ENCODE data around the gene ANXA5. TPM values are rescaled to one million over a fixed set of nuclear protein-coding genes. Genes with fewer than 3 reads are reported as not detected.

The ANXA5 gene
- total and polyA plus RNA-seq, 2 donors (not counting 1 experiment from before 2014, with no cell fraction given) = 42.4 to 67.8 TPM

DNA sequence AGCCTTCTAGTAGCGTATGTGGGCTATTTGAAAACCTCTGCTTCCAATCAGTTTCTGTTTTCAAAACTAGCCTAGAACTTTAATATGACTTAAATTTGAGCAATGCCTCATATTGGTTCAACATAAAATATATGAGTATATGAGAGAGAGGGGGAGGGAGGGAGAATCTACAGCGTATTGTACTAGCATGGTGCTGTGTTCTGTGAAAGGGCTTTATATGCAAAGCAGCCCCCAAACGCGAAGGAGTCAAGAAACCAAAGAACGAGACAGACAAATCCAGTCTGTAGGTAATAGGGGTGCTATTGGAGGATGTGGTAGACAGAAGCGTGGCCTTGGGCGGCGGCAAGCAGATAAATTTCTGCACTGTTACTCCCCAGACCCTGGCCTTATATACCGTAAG, 784 bp upstream of the ANXA5 start:
- H3K27ac Mint-ChIP-seq = peak overlapping the region; percentile 90

DNA sequence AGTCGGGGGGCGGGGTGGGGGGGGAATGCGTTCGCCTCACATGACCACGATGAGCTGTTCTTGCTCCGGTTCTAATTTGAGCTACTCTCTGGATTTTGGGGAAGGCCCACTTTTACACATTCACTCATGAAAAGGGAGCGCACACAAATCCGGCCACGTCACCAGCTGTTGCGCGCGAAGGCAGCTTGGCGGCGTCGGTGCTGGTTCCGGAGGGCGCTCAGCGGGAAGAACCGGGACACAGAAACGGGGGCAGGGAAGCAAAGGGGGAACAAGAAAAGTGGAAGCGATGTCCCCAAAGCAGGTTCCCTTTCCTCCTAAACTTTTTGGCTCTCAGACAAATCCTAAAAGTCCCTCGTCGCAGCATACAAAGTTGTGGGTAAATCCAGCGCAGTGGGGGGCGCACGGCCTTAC, 605 bp downstream of the ANXA5 start:
- TF ChIP-seq, protein P1, sequence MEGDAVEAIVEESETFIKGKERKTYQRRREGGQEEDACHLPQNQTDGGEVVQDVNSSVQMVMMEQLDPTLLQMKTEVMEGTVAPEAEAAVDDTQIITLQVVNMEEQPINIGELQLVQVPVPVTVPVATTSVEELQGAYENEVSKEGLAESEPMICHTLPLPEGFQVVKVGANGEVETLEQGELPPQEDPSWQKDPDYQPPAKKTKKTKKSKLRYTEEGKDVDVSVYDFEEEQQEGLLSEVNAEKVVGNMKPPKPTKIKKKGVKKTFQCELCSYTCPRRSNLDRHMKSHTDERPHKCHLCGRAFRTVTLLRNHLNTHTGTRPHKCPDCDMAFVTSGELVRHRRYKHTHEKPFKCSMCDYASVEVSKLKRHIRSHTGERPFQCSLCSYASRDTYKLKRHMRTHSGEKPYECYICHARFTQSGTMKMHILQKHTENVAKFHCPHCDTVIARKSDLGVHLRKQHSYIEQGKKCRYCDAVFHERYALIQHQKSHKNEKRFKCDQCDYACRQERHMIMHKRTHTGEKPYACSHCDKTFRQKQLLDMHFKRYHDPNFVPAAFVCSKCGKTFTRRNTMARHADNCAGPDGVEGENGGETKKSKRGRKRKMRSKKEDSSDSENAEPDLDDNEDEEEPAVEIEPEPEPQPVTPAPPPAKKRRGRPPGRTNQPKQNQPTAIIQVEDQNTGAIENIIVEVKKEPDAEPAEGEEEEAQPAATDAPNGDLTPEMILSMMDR (IDR thresholded peaks at IDR 0.05) = no peak
- no peak for TF ChIP-seq EZH2 (IDR thresholded peaks at IDR 0.05; ENCODE audit: borderline replicate concordance, insufficient read depth, low read depth, low read length, poor library complexity, severe bottlenecking)
- Histone ChIP-seq H3K36me3 (replicated peaks in 1 of 2; ENCODE audit: control extremely low read depth in 1 of 2, control insufficient read depth in 1 of 2, extremely low read depth in 1 of 2, insufficient read depth in 2 of 2, low read length in 1 of 2) (no peaks in the 10 kb centered on the region), H3K27ac (ENCODE audit: low read length in 2 of 2) (peak overlapping the region; percentile 18 to 69), H3K4me2 (replicated peaks; ENCODE audit: low read depth, low read length, poor library complexity, severe bottlenecking) (peak overlapping the region; percentile 89), H4K20me1 (ENCODE audit: control insufficient read depth, insufficient read depth, low read length, poor library complexity, severe bottlenecking) (peaks cover 9% of the 10 kb centered on the region), H3K4me3 (ENCODE audit: control extremely low read depth in 1 of 5, extremely low read depth in 1 of 5, insufficient read depth in 1 of 5, low read depth in 2 of 5, low read length in 4 of 5) (peak overlapping the region; percentile 73 to 85 (median 79)), H3K79me2 (ENCODE audit: control insufficient read depth, insufficient read depth, low read length) (peaks cover 14% of the 10 kb centered on the region), H3K9ac (ENCODE audit: low read length) (peak overlapping the region; percentile 84), H3K9me3 (ENCODE audit: control extremely low read depth in 1 of 3, control insufficient read depth in 2 of 3, insufficient read depth in 1 of 3, low read length in 2 of 3) (no peaks in the 10 kb centered on the region), H2AFZ (ENCODE audit: insufficient read depth, low read depth, low read length, poor library complexity, severe bottlenecking) (peak overlapping the region; percentile 92), H3K4me1 (ENCODE audit: control insufficient read depth in 2 of 2, insufficient read depth in 2 of 2, low read length in 2 of 2) (peaks cover 13 to 14% of the 10 kb centered on the region in 2 donors), H3K27me3 (replicated peaks in 1 of 4; ENCODE audit: control extremely low read depth in 1 of 4, control insufficient read depth in 3 of 4, insufficient read depth in 4 of 4, low read length in 3 of 4) (peaks cover 0 to 9% (median 0%) of the 10 kb centered on the region in 4 experiments)
- peak overlapping the region; percentile 99 for H3K4me3 Mint-ChIP-seq
- intact Hi-C loops (cut with micrococcal nuclease) = loop anchor here (1.0 to 2.0 kb wide), 2 partner anchors 31 to 174 kb away; partner anchors contain the start of gene BBS7
- DNase-seq (peak; percentile 73), ATAC-seq (ENCODE audit: low read depth) (peak; percentile 22)
- H3K9me3 Mint-ChIP-seq (ENCODE audit: insufficient read depth) = no peaks in the 10 kb centered on the region
- WGBS (ENCODE audit: insufficient coverage) = 0% methylated on average over 22 of the region's 26 CpGs
- POLR2A ChIA-PET = no interaction called here
- CTCF ChIA-PET = no interaction called here
- peaks cover 5% of the 10 kb centered on the region for H3K27me3 Mint-ChIP-seq
- H3K4me1 Mint-ChIP-seq = peaks cover 36% of the 10 kb centered on the region
- H3K27ac Mint-ChIP-seq = peak overlapping the region; percentile 98

More for the DNA sequence above, 784 bp upstream of the ANXA5 start:
- Histone ChIP-seq H3K27me3 (replicated peaks in 1 of 4; ENCODE audit: control extremely low read depth in 1 of 4, control insufficient read depth in 3 of 4, insufficient read depth in 4 of 4, low read length in 3 of 4) (peaks cover 0 to 12% (median 0%) of the 10 kb centered on the region in 4 experiments), H3K9ac (ENCODE audit: low read length) (peak overlapping the region; percentile 84), H4K20me1 (ENCODE audit: control insufficient read depth, insufficient read depth, low read length, poor library complexity, severe bottlenecking) (peaks cover 4% of the 10 kb centered on the region), H3K27ac (ENCODE audit: low read length in 2 of 2) (no peak overlapping the region), H3K36me3 (replicated peaks in 1 of 2; ENCODE audit: control extremely low read depth in 1 of 2, control insufficient read depth in 1 of 2, extremely low read depth in 1 of 2, insufficient read depth in 2 of 2, low read length in 1 of 2) (no peaks in the 10 kb centered on the region), H3K9me3 (ENCODE audit: control extremely low read depth in 1 of 3, control insufficient read depth in 2 of 3, insufficient read depth in 1 of 3, low read length in 2 of 3) (no peaks in the 10 kb centered on the region), H3K79me2 (ENCODE audit: control insufficient read depth, insufficient read depth, low read length) (peaks cover 14% of the 10 kb centered on the region), H3K4me3 (ENCODE audit: control extremely low read depth in 1 of 5, extremely low read depth in 1 of 5, insufficient read depth in 1 of 5, low read depth in 2 of 5, low read length in 4 of 5) (peak overlapping the region; percentile 73 to 85 (median 79)), H3K4me1 (ENCODE audit: control insufficient read depth in 2 of 2, insufficient read depth in 2 of 2, low read length in 2 of 2) (peaks cover 13 to 14% of the 10 kb centered on the region in 2 donors), H2AFZ (ENCODE audit: insufficient read depth, low read depth, low read length, poor library complexity, severe bottlenecking) (peak overlapping the region; percentile 92), H3K4me2 (replicated peaks; ENCODE audit: low read depth, low read length, poor library complexity, severe bottlenecking) (peak overlapping the region; percentile 89)
- Mint-ChIP-seq H3K4me1 (peaks cover 32% of the 10 kb centered on the region), H3K4me3 (peak overlapping the region; percentile 93), H3K9me3 (ENCODE audit: insufficient read depth) (no peaks in the 10 kb centered on the region), H3K27me3 (peaks cover 12% of the 10 kb centered on the region)
- ChIA-PET CTCF (interaction anchor here (1.0 kb wide), 1 partner anchor 28 kb away, joined by 5 read pairs; no protein-coding TSS in a partner anchor), POLR2A (no interaction called here)
- WGBS (ENCODE audit: insufficient coverage) = 6% methylated on average over 3 of the region's 9 CpGs
- no peak for DNase-seq
- ATAC-seq (ENCODE audit: low read depth) = no peak
- TF ChIP-seq, protein P1 (IDR thresholded peaks at IDR 0.05) = no peak
- no peak for TF ChIP-seq EZH2 (IDR thresholded peaks at IDR 0.05; ENCODE audit: borderline replicate concordance, insufficient read depth, low read depth, low read length, poor library complexity, severe bottlenecking)
- intact Hi-C loops (cut with micrococcal nuclease) = loop anchor here (1.0 to 2.0 kb wide), 3 partner anchors 29 to 127 kb away; no protein-coding TSS in a partner anchor
